NCI-H2227 treated with DMSO at 0.1 percent for 48 hours (cell line): ENCODE results near the gene P4HA2.

Source experiments
- DNase-seq: peaks from one replicate; lab custom pipeline; 2025; lab: John Stamatoyannopoulos, UW

Gene P4HA2

GRCh38 chr5:132223861-132224260 lies 3.8 kb downstream of the P4HA2 start:
- DNase-seq, result no peak

- no peak for DNase-seq
Observed at GRCh38 chr5:132222649-132223038, 5.0 kb downstream of the P4HA2 start.

- DNase-seq, result no peak
Observed at GRCh38 chr5:132221781-132222648, 5.6 kb downstream of the P4HA2 start.

GRCh38 chr5:132220491-132220890 lies 7.2 kb downstream of the P4HA2 start:
- no peak for DNase-seq

GRCh38 chr5:132219981-132220380 lies 7.7 kb downstream of the P4HA2 start:
- no peak for DNase-seq

GRCh38 chr5:132219289-132219970 lies 8.2 kb downstream of the P4HA2 start:
- DNase-seq, result no peak

- DNase-seq, result no peak
Observed at GRCh38 chr5:132218321-132218720, 9.3 kb downstream of the P4HA2 start.

- no peak for DNase-seq
Observed at GRCh38 chr5:132215329-132215728, 12.3 kb downstream of the P4HA2 start.

GRCh38 chr5:132214491-132214890 lies 13.2 kb downstream of the P4HA2 start:
- no peak for DNase-seq

GRCh38 chr5:132213666-132214065 lies 14.0 kb downstream of the P4HA2 start:
- DNase-seq, result no peak

- DNase-seq, result no peak
Observed at GRCh38 chr5:132211787-132212186, 15.9 kb downstream of the P4HA2 start.

GRCh38 chr5:132210944-132211343 lies 16.7 kb downstream of the P4HA2 start:
- DNase-seq, result no peak

GRCh38 chr5:132209901-132210545 lies 17.6 kb downstream of the P4HA2 start:
- DNase-seq, result no peak

- DNase-seq, result no peak
Observed at GRCh38 chr5:132209131-132209530, 18.5 kb downstream of the P4HA2 start.

GRCh38 chr5:132207778-132208177 lies 19.9 kb downstream of the P4HA2 start:
- no peak for DNase-seq

- no peak for DNase-seq
Observed at GRCh38 chr5:132206782-132207181, 20.9 kb downstream of the P4HA2 start.

- no peak for DNase-seq
Observed at GRCh38 chr5:132205385-132206125, 22.1 kb downstream of the P4HA2 start.

GRCh38 chr5:132204371-132205135 lies 23.1 kb downstream of the P4HA2 start:
- no peak for DNase-seq

GRCh38 chr5:132203916-132204315 lies 23.7 kb downstream of the P4HA2 start:
- no peak for DNase-seq

GRCh38 chr5:132203464-132203818 lies 24.2 kb downstream of the P4HA2 start:
- DNase-seq, result no peak

- no peak for DNase-seq
Observed at GRCh38 chr5:132202711-132203463, 24.8 kb downstream of the P4HA2 start.
